K562 (cell line): ENCODE data around the gene OR10G8. TPM values are rescaled to one million over a fixed set of nuclear protein-coding genes. Genes with fewer than 3 reads are reported as not detected.

Source experiments
- ATAC-seq: fragments of 200-7000 bp; cut with Tn5 transposase; 3 replicates; pipeline ENCODE4 v1.9.1; 2020; ENCODE audit warnings: moderate library complexity
- BruUV-seq: library from RNA; stranded (reverse); fragments of 400-500 nt; replicated peaks from 2 replicates; lab custom pipeline; 2021; lab: Mats Ljungman, UMichigan
- CTCF ChIA-PET: fragments of 300-600 bp; formaldehyde crosslinking; extraction: SDS; loops from one replicate; lab custom pipeline; 2021; ENCODE audit warnings: low intra/inter-chr PET ratio; lab: Yijun Ruan, JAX
- POLR2A ChIA-PET: fragments of 300-600, 350-650 bp; sonication (Branson Sonifier 250); formaldehyde crosslinking; extraction: SDS; loops from one replicate; lab custom pipeline; 2021; ENCODE audit warnings: antibody characterized with exemption, inconsistent platforms; lab: Yijun Ruan, JAX
- DNase-seq, 4 experiments: peaks; one replicate each; pipeline versions ENCODE4 v3.0.0 to v3.0.0-alpha.2; 2011 to 2018; ENCODE audit warnings: low spot score in 3 of 4, mixed read lengths in 3 of 4; ENCODE audit errors: extremely low read depth in 1 of 4
- FAIRE-seq: peaks from 2 replicates; lab custom pipeline; 2011; peaks lifted over from hg19 to GRCh38; lab: Jason Lieb, UNC
- H2AFZ ChIP-seq: 2 replicates; pipeline ENCODE4 v1.6.0; 2011; ENCODE audit warnings: low read depth, low read length, control low read depth, inconsistent platforms
- H3K27ac ChIP-seq: fragments of 200-600 bp; 3 replicates; pipeline ENCODE4 v1.8.0; 2011; ENCODE audit warnings: low read depth, mild to moderate bottlenecking, control low read depth, inconsistent platforms, low read length, moderate library complexity, mixed read lengths; ENCODE audit errors: extremely low read depth
- H3K27me3 ChIP-seq, 2 experiments: fragments of 300-600 bp in 1 of 2; 2 replicates in 1 of 2; 3 replicates in 1 of 2; pipeline versions ENCODE4 v1.6.0 to v1.8.0; 2011; ENCODE audit warnings: inconsistent platforms in 2 of 2, low read length in 2 of 2, mild to moderate bottlenecking in 1 of 2, mixed read lengths in 1 of 2, moderate library complexity in 1 of 2; ENCODE audit not compliant: control insufficient read depth in 2 of 2, insufficient read depth in 2 of 2
- H3K36me3 ChIP-seq: fragments of 300-600 bp; 3 replicates; pipeline ENCODE4 v1.8.0; 2011; ENCODE audit warnings: mild to moderate bottlenecking, low read length, inconsistent platforms; ENCODE audit not compliant: control insufficient read depth, insufficient read depth
- H3K4me1 ChIP-seq, 2 experiments: fragments of 200-600 bp in 1 of 2; replicated peaks in 1 of 2; 2 replicates in 1 of 2; 3 replicates in 1 of 2; pipeline versions ENCODE4 v1.5.1 to v1.8.0; 2011; ENCODE audit warnings: inconsistent platforms in 2 of 2, low read length in 2 of 2, mild to moderate bottlenecking in 1 of 2, mixed read lengths in 1 of 2, moderate library complexity in 1 of 2; ENCODE audit not compliant: control insufficient read depth in 2 of 2, insufficient read depth in 2 of 2
- H3K4me2 ChIP-seq: 2 replicates; pipeline ENCODE4 v1.6.1; 2011; ENCODE audit warnings: low read length, control low read depth, inconsistent platforms, mixed read lengths; ENCODE audit not compliant: insufficient read depth
- H3K4me3 ChIP-seq: fragments of 200-600 bp; sonication (generic), shearing (Covaris generic); 2 replicates; pipeline ENCODE4 v1.5.1; 2016; ENCODE audit warnings: control low read depth, inconsistent platforms
- H3K79me2 ChIP-seq: fragments of 200-600 bp; 3 replicates; pipeline ENCODE4 v1.8.0; 2011; ENCODE audit warnings: low read length, inconsistent platforms; ENCODE audit not compliant: control insufficient read depth, insufficient read depth
- H3K9ac ChIP-seq, 2 experiments: 2 replicates each; pipeline versions ENCODE4 v1.6.0 to v1.6.1; 2011; ENCODE audit warnings: low read depth in 2 of 2, low read length in 2 of 2, control low read depth in 1 of 2, inconsistent platforms in 1 of 2, mild to moderate bottlenecking in 1 of 2, mixed read lengths in 1 of 2; ENCODE audit not compliant: insufficient read depth in 1 of 2
- H3K9me1 ChIP-seq: one replicate; pipeline ENCODE4 v1.6.0; 2011; ENCODE audit warnings: inconsistent platforms, mild to moderate bottlenecking, low read length, moderate library complexity; ENCODE audit not compliant: control insufficient read depth, insufficient read depth
- H3K9me3 ChIP-seq: replicated peaks from 2 replicates; pipeline ENCODE4 v1.5.1; 2011; ENCODE audit warnings: low read depth, low read length, inconsistent platforms; ENCODE audit not compliant: control insufficient read depth, insufficient read depth
- H4K20me1 ChIP-seq: replicated peaks from 2 replicates; pipeline ENCODE4 v1.6.1; 2011; ENCODE audit warnings: low read length, inconsistent platforms, mixed read lengths; ENCODE audit not compliant: control insufficient read depth, insufficient read depth
- ELF2 ChIP-seq: fragments of 250-450 bp; sonication (Bioruptor Pico); IDR thresholded peaks from 2 replicates; pipeline ENCODE4 v1.5.0; 2021; ENCODE audit warnings: mild to moderate bottlenecking
- FOS ChIP-seq: IDR thresholded peaks from 3 replicates; pipeline ENCODE4 v1.6.1; 2011; ENCODE audit not compliant: insufficient read length; ENCODE audit errors: extremely low read depth
- FOXK1 ChIP-seq: sonication (generic); formaldehyde crosslinking; IDR thresholded peaks from 2 replicates; pipeline ENCODE4 v1.8.0; 2022; ENCODE audit warnings: missing genetic modification reagents, mild to moderate bottlenecking, borderline replicate concordance
- KDM2B ChIP-seq: fragments of 250-450 bp; sonication (Bioruptor Pico); IDR thresholded peaks from 2 replicates; pipeline ENCODE4 v1.8.0; 2021; ENCODE audit warnings: mild to moderate bottlenecking, moderate library complexity
- MGA ChIP-seq: fragments of 450-650 bp; IDR thresholded peaks from 2 replicates; pipeline ENCODE4 v1.6.1; 2016; ENCODE audit warnings: mild to moderate bottlenecking, moderate library complexity
- POU5F1 ChIP-seq: fragments of 150-350 bp; IDR thresholded peaks from 2 replicates; pipeline ENCODE4 v1.6.1; 2014; ENCODE audit warnings: borderline replicate concordance, low read length, low read depth, mild to moderate bottlenecking; ENCODE audit not compliant: partially characterized antibody
- RBM39 ChIP-seq: fragments of 200-400 bp; formaldehyde crosslinking; optimal IDR thresholded peaks from 2 replicates; pipeline ENCODE3; 2018; ENCODE audit warnings: low read depth, low read length
- TEAD4 ChIP-seq, 2 experiments: sonication (generic) in 1 of 2; formaldehyde crosslinking in 1 of 2; IDR thresholded peaks; 2 replicates each; pipeline versions ENCODE4 v1.6.1 to v1.8.0; 2012 to 2022; ENCODE audit warnings: borderline replicate concordance in 1 of 2, inconsistent platforms in 1 of 2, low read length in 1 of 2, mild to moderate bottlenecking in 1 of 2, missing genetic modification reagents in 1 of 2
- ZFP1 ChIP-seq: fragments of 450-650 bp; formaldehyde crosslinking; IDR thresholded peaks from 2 replicates; pipeline ENCODE4 v1.4.0; 2020; ENCODE audit warnings: mild to moderate bottlenecking, mixed read lengths
- ZNF124 ChIP-seq: sonication (generic); formaldehyde crosslinking; IDR thresholded peaks from 2 replicates; pipeline ENCODE4 v1.8.1; 2022; ENCODE audit warnings: missing genetic modification reagents
- WGBS: fragments of 100-300 bp; shearing (Covaris generic); methylation state at CpG from one replicate; pipeline ENCODE4 v1.1.6; 2016; ENCODE audit warnings: low coverage, mixed read lengths; ENCODE audit not compliant: insufficient coverage; ENCODE audit errors: missing lambda C conversion rate; 5-methylcytosine and 5-hydroxymethylcytosine counted together
- in situ Hi-C: fragments of 300-500 bp; cut with MboI; formaldehyde crosslinking; loops from 4 replicates; pipeline ENCODE4 v1.15.0; 2018; ENCODE audit warnings: inconsistent platforms, mixed read lengths
- intact Hi-C: fragments of 100-400 bp; cut with micrococcal nuclease; formaldehyde crosslinking; loops from 2 replicates; pipeline ENCODE4 v1.14.2; 2022
- polyA plus RNA-seq, 8 experiments: library from polyadenylated mRNA; depleted of rRNA in 4 of 8; stranded (reverse) in 5 of 8; unstranded in 3 of 8; fragments of >200 nt; fragmentation: Nextera tagmentation in 2 of 8; fragmentation: Illumina TruSeq in 1 of 8; extraction: Ambion mirVana in 2 of 8; extraction: Trizol in 1 of 8; gene quantifications; 2 replicates each; pipeline versions ENCODE4 v1.2.1 to v1.2.3, GENCODE V29; 2011 to 2014; ENCODE audit warnings: inconsistent platforms in 1 of 8, missing spikeins in 1 of 8
- total RNA-seq, 7 experiments: library from RNA; depleted of rRNA in 6 of 7; stranded (reverse); fragments of >200 nt in 6 of 7; fragmentation: Illumina TruSeq in 2 of 7; extraction: Trizol in 2 of 7; gene quantifications; 2 replicates each; pipeline versions ENCODE4 v1.2.1 to v1.2.3, GENCODE V29; 2011 to 2021; ENCODE audit warnings: low replicate concordance in 1 of 7

The OR10G8 gene
- total and polyA plus RNA-seq, 9 of the 15 experiments (the other 6 are each of a cell fraction or from before 2014, with no cell fraction given) = not detected

- no peak for TF ChIP-seq ZFP1 (CRISPR knock-in tag)
- TF ChIP-seq ELF2 (CRISPR knock-in tag) = no peak
- no peak for TF ChIP-seq FOS
- no peak for TF ChIP-seq KDM2B (CRISPR knock-in tag)
- TF ChIP-seq TEAD4 (IDR thresholded peaks at IDR 0.05; ENCODE audit: low read length) = no peak
- TF ChIP-seq TEAD4 (CRISPR knock-in tag; IDR thresholded peaks at IDR 0.05; ENCODE audit: borderline replicate concordance) = no peak
- no peak for TF ChIP-seq MGA
- TF ChIP-seq POU5F1 = no peak
- TF ChIP-seq ZNF124 (CRISPR knock-in tag) = no peak
- no peak for TF ChIP-seq RBM39
- no peak for TF ChIP-seq FOXK1 (CRISPR knock-in tag)
- 0% methylated on average over 1 of the region's 1 CpG for WGBS
Observed at GRCh38 chr11:124041254-124041653, 14.7 kb downstream of the OR10G8 start, which contains the start of gene OR10G7. TSS of gene OR10G7 (minus strand) at chr11:124041325. CDS start at chr11:124039001, 2,324 bp downstream.

More at GRCh38 chr11:124041254-124041653, 14.7 kb downstream of the OR10G8 start, which contains the start of gene OR10G7:
- Histone ChIP-seq H3K27me3 (no peaks in the 10 kb centered on the region), H3K4me3 (no peak within 1 kb of the TSS), H3K9ac (no peak within 1 kb of the TSS), H4K20me1 (no peaks in the 10 kb centered on the region), H2AFZ (no peak within 1 kb of the TSS), H3K27ac (no peak within 1 kb of the TSS), H3K4me1 (no peaks in the 10 kb centered on the region), H3K9me3 (no peaks in the 10 kb centered on the region), H3K4me2 (no peak within 1 kb of the TSS), H3K79me2 (no peaks in the 10 kb centered on the region), H3K36me3 (no peaks in the 10 kb centered on the region), H3K9me1 (no peaks in the 10 kb centered on the region)
- CTCF ChIA-PET = no interaction called here
- no peak for ATAC-seq
- in situ Hi-C loops = no loop called here
- intact Hi-C loops = no loop called here
- POLR2A ChIA-PET = interaction anchor here (0.7 kb wide), 1 partner anchor 10 kb away, joined by 3 read pairs; no protein-coding TSS in a partner anchor
- DNase-seq = no peak
- no peak for FAIRE-seq
- BruUV-seq = no TSS peak
